Neural progenitor cell (in vitro differentiated cells): ENCODE measurements around the gene PPP1R3E.

Source experiments
- EZH2 ChIP-seq: fragments of 200-600 bp; sonication (generic); IDR thresholded peaks from 2 replicates; pipeline ENCODE4 v1.6.1; 2017; ENCODE audit warnings: antibody characterized with exemption, mild to moderate bottlenecking, moderate library complexity
- EZH2phosphoT487 ChIP-seq: fragments of 200-600 bp; sonication (generic); IDR thresholded peaks from 2 replicates; pipeline ENCODE4 v1.6.1; 2017; ENCODE audit warnings: antibody characterized with exemption
- TF ChIP-seq, protein P1 (sequence below): fragments of 200-600 bp; sonication (generic); IDR thresholded peaks from 2 replicates; pipeline ENCODE4 v1.5.1; 2017; ENCODE audit warnings: antibody characterized with exemption, mild to moderate bottlenecking

- TF ChIP-seq, protein P1, sequence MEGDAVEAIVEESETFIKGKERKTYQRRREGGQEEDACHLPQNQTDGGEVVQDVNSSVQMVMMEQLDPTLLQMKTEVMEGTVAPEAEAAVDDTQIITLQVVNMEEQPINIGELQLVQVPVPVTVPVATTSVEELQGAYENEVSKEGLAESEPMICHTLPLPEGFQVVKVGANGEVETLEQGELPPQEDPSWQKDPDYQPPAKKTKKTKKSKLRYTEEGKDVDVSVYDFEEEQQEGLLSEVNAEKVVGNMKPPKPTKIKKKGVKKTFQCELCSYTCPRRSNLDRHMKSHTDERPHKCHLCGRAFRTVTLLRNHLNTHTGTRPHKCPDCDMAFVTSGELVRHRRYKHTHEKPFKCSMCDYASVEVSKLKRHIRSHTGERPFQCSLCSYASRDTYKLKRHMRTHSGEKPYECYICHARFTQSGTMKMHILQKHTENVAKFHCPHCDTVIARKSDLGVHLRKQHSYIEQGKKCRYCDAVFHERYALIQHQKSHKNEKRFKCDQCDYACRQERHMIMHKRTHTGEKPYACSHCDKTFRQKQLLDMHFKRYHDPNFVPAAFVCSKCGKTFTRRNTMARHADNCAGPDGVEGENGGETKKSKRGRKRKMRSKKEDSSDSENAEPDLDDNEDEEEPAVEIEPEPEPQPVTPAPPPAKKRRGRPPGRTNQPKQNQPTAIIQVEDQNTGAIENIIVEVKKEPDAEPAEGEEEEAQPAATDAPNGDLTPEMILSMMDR: no peak
- no peak for TF ChIP-seq EZH2phosphoT487
- no peak for TF ChIP-seq EZH2
Observed at GRCh38 chr14:23308721-23309445, 6.2 kb upstream of the PPP1R3E start.
